Globus pallidus (tissue), 1 donor: ENCODE data around the gene NBPF9.
"Not testable (repeated sequence)": the region's sequence is repeated elsewhere in the genome, so short reads cannot be mapped to it uniquely, and the experiment has no call there.

Experiments used
- DNase-seq: peaks from one replicate; pipeline ENCODE4 v3.0.0-alpha.2; 2015; ENCODE audit warnings: low spot score

The NBPF9 gene

GRCh38 chr1:149015522-149015921, 87.8 kb downstream of the NBPF9 start:
- not testable (repeated sequence) for DNase-seq

GRCh38 chr1:149013513-149013912, 89.8 kb downstream of the NBPF9 start:
- not testable (repeated sequence) for DNase-seq

GRCh38 chr1:149012599-149012998, 90.8 kb downstream of the NBPF9 start:
- not testable (repeated sequence) for DNase-seq

- not testable (repeated sequence) for DNase-seq
Observed at GRCh38 chr1:149009761-149010160, 93.6 kb downstream of the NBPF9 start.

GRCh38 chr1:149008769-149009168, 94.6 kb downstream of the NBPF9 start:
- not testable (repeated sequence) for DNase-seq

GRCh38 chr1:149008326-149008725, 95.0 kb downstream of the NBPF9 start:
- not testable (repeated sequence) for DNase-seq
